GM12801 (cell line): Measurements from ENCODE around the gene ZYG11B.

Source experiments
- CTCF ChIP-seq: IDR thresholded peaks from one replicate; pipeline ENCODE4 v1.5.1; 2011; ENCODE audit warnings: control low read depth; ENCODE audit not compliant: insufficient read length; ENCODE audit errors: extremely low read depth

The ZYG11B gene

GRCh38 chr1:52862666-52863458 lies 136.6 kb downstream of the ZYG11B start:
- no peak for TF ChIP-seq CTCF

GRCh38 chr1:52867087-52867863 lies 141.0 kb downstream of the ZYG11B start:
- no peak for TF ChIP-seq CTCF

GRCh38 chr1:52876843-52877242 lies 150.6 kb downstream of the ZYG11B start:
- TF ChIP-seq CTCF, result no peak
